Left ventricle myocardium inferior (tissue), 1 donor: ENCODE results near the gene SFMBT1. TPM values are rescaled to one million over a fixed set of nuclear protein-coding genes. Genes with fewer than 3 reads are reported as not detected.

ENCODE experiments used
- DNase-seq: peaks from one replicate; pipeline ENCODE4 v3.0.0-alpha.2; 2020
- H3K27ac ChIP-seq: fragments of 200-600 bp; replicated peaks from 2 replicates; pipeline ENCODE4 v1.8.0; 2021
- H3K27me3 ChIP-seq: fragments of 200-600 bp; 2 replicates; pipeline ENCODE4 v1.8.0; 2021; ENCODE audit warnings: low read depth
- H3K36me3 ChIP-seq: fragments of 200-600 bp; 2 replicates; pipeline ENCODE4 v1.8.0; 2021
- H3K4me1 ChIP-seq: fragments of 200-600 bp; 2 replicates; pipeline ENCODE4 v1.8.0; 2021
- H3K4me3 ChIP-seq: fragments of 200-600 bp; 2 replicates; pipeline ENCODE4 v1.8.0; 2021; ENCODE audit warnings: mild to moderate bottlenecking, moderate library complexity
- H3K9me3 ChIP-seq: fragments of 200-600 bp; replicated peaks from 2 replicates; pipeline ENCODE4 v1.8.0; 2021
- CTCF ChIP-seq: fragments of 200-600 bp; IDR thresholded peaks from 2 replicates; pipeline ENCODE4 v1.8.0; 2021; ENCODE audit warnings: antibody characterized with exemption, mild to moderate bottlenecking, borderline replicate concordance
- intact Hi-C: fragments of 100-400 bp; cut with micrococcal nuclease; formaldehyde crosslinking; loops from one replicate; pipeline ENCODE4 v1.11.0; 2022
- total RNA-seq: library from RNA; stranded (reverse); fragmentation: NEBNext Ultra II Directional; extraction: Animal tissue kit (Norgen Biotek cat#: 25700); gene quantifications from one replicate; pipeline ENCODE4 v1.2.1, GENCODE V29; 2021
- donor health status: DM: no; HTN: yes; CAD: no; lungs with severe emphysema.

The SFMBT1 gene
- total RNA-seq, 1 donor from 2014 or later: 15.9 TPM

- intact Hi-C loops: no loop called here
Observed at GRCh38 chr3:53077476-53078220, 31.8 kb upstream of the SFMBT1 start.

GRCh38 chr3:53075743-53076140 lies 29.9 kb upstream of the SFMBT1 start:
- intact Hi-C loops: no loop called here
- TF ChIP-seq CTCF: no peak
- no peak overlapping the region for H3K27ac ChIP-seq
- no peaks in the 10 kb centered on the region for H3K9me3 ChIP-seq
- peaks cover 18% of the 10 kb centered on the region for H3K4me1 ChIP-seq
- no peak for DNase-seq
- no peak overlapping the region for H3K4me3 ChIP-seq
- H3K36me3 ChIP-seq: no peaks in the 10 kb centered on the region
- no peaks in the 10 kb centered on the region for H3K27me3 ChIP-seq

More at GRCh38 chr3:53077476-53078220, 31.8 kb upstream of the SFMBT1 start:
- H3K27ac ChIP-seq: no peak overlapping the region
- H3K36me3 ChIP-seq: no peaks in the 10 kb centered on the region
- no peaks in the 10 kb centered on the region for H3K27me3 ChIP-seq
- peaks cover 10% of the 10 kb centered on the region for H3K4me1 ChIP-seq
- DNase-seq: no peak
- TF ChIP-seq CTCF: no peak
- H3K9me3 ChIP-seq: no peaks in the 10 kb centered on the region
- no peak overlapping the region for H3K4me3 ChIP-seq

GRCh38 chr3:53074761-53075742 lies 29.2 kb upstream of the SFMBT1 start:
- peaks cover 18% of the 10 kb centered on the region for H3K4me1 ChIP-seq
- DNase-seq: no peak
- intact Hi-C loops: no loop called here

GRCh38 chr3:53074366-53074696 lies 28.5 kb upstream of the SFMBT1 start:
- intact Hi-C loops: no loop called here
- Histone ChIP-seq H3K4me1 (peaks cover 18% of the 10 kb centered on the region), H3K36me3 (no peaks in the 10 kb centered on the region), H3K27ac (no peak overlapping the region), H3K4me3 (no peak overlapping the region), H3K9me3 (no peaks in the 10 kb centered on the region), H3K27me3 (no peaks in the 10 kb centered on the region)
- TF ChIP-seq CTCF: no peak
- DNase-seq: no peak

More at GRCh38 chr3:53074761-53075742, 29.2 kb upstream of the SFMBT1 start:
- no peaks in the 10 kb centered on the region for H3K9me3 ChIP-seq
- H3K4me3 ChIP-seq: no peak overlapping the region
- H3K36me3 ChIP-seq: no peaks in the 10 kb centered on the region
- TF ChIP-seq CTCF: no peak
- no peak overlapping the region for H3K27ac ChIP-seq
- no peaks in the 10 kb centered on the region for H3K27me3 ChIP-seq

GRCh38 chr3:53073553-53074365 lies 27.9 kb upstream of the SFMBT1 start:
- intact Hi-C loops: no loop called here
- Histone ChIP-seq H3K36me3 (no peaks in the 10 kb centered on the region), H3K4me1 (peaks cover 18% of the 10 kb centered on the region), H3K27me3 (no peaks in the 10 kb centered on the region), H3K4me3 (peak overlapping the region; percentile 81), H3K27ac (peak overlapping the region; percentile 72), H3K9me3 (no peaks in the 10 kb centered on the region)
- no peak for DNase-seq
- TF ChIP-seq CTCF: no peak
